Pancreas (tissue), 10 donors: ENCODE results near the gene MICAL3. TPM values are rescaled to one million over a fixed set of nuclear protein-coding genes. Genes with fewer than 3 reads are reported as not detected.

Source experiments
- ATAC-seq, 4 donors: fragments of 200-7000 bp; cut with Tn5 transposase; one replicate each; pipeline versions ENCODE4 v1.8.0 to v1.9.1; 2020; ENCODE audit warnings: mild to moderate bottlenecking in 4 of 4, moderate library complexity in 4 of 4
- DNase-seq, 6 donors: peaks; one replicate each; pipeline ENCODE4 v3.0.0-alpha.2; 2020
- FAIRE-seq: peaks from 2 replicates; lab custom pipeline; 2012; peaks lifted over from hg19 to GRCh38; lab: Jason Lieb, UNC
- H3K27ac ChIP-seq, 4 donors: fragments of 200-600 bp; sonication (generic); 1 replicate in 3 of 4; 2 replicates in 1 of 4; pipeline versions ENCODE4 v1.5.0 to v1.8.0; 2020
- H3K27me3 ChIP-seq, 4 donors: fragments of 200-600 bp; one replicate each; pipeline ENCODE4 v1.8.0; 2021
- H3K36me3 ChIP-seq, 3 donors: fragments of 200-600 bp; sonication (generic) in 1 of 3; one replicate each; pipeline versions ENCODE4 v1.5.0 to v1.8.0; 2020 to 2021
- H3K4me1 ChIP-seq, 3 donors: fragments of 200-600 bp; one replicate each; pipeline ENCODE4 v1.8.0; 2021
- H3K4me3 ChIP-seq, 4 donors: fragments of 200-600 bp; sonication (generic) in 2 of 4; one replicate each; pipeline versions ENCODE4 v1.5.0 to v1.8.0; 2020 to 2021
- H3K9me3 ChIP-seq, 4 donors: fragments of 200-600 bp; one replicate each; pipeline ENCODE4 v1.8.0; 2021
- CTCF ChIP-seq, 4 donors: fragments of 200-600 bp; sonication (generic) in 3 of 4; IDR thresholded peaks; one replicate each; pipeline versions ENCODE4 v1.5.0 to v1.8.0; 2021; ENCODE audit warnings: antibody characterized with exemption in 4 of 4
- WGBS, 2 donors: extraction: QIAGEN DNeasy Blood & Tissue Kit; methylation state at CpG; one replicate each; pipeline ENCODE4 v1.1.7; 2013; 5-methylcytosine and 5-hydroxymethylcytosine counted together
- intact Hi-C, 3 donors: fragments of 100-400 bp; cut with DNase I; formaldehyde crosslinking; loops; one replicate each; pipeline versions ENCODE4 v1.11.1 to v1.14.2; 2022
- polyA plus RNA-seq, 2 donors: library from polyadenylated mRNA; stranded (reverse); fragments of 200-250 nt; gene quantifications; one replicate each; pipeline ENCODE4 v1.2.3, GENCODE V29; 2013
- total RNA-seq, 6 donors: library from RNA; stranded (reverse); fragmentation: NEBNext Ultra II Directional in 4 of 6; extraction: Animal tissue kit (Norgen Biotek cat#: 25700) in 4 of 6; gene quantifications; one replicate each; pipeline versions ENCODE4 v1.2.1 to v1.2.4, GENCODE V29; 2021 to 2023
- donor health status: healthy with polysubstance abuse.
- donor health status: DM: no; HTN: no; CAD: no; lungs with moderate emphysema.
- donor health status: DM: no; HTN: no; CAD: no.
- donor health status: control.
- donor health status: control.
- donor health status: Bipolar disorder and iron deficiency.
- donor health status: DM: yes; HTN: yes; CAD: no.
- donor health status: DM: no; HTN: no; CAD: no.
- donor health status: DM: no; HTN: no; CAD: no.
- donor health status: DM: yes; HTN: yes; CAD: no.

MICAL3 gene
- total and polyA plus RNA-seq, 8 donors, result 5.9 to 56.8 (median 25.5) TPM

- Histone ChIP-seq H3K27ac (no peak overlapping the region), H3K9me3 (no peaks in the 10 kb centered on the region), H3K27me3 (no peaks in the 10 kb centered on the region), H3K4me1 (no peaks in the 10 kb centered on the region), H3K4me3 (no peak overlapping the region), H3K36me3 (peaks cover 0 to 15% (median 0%) of the 10 kb centered on the region in 3 donors)
- no peak for TF ChIP-seq CTCF (IDR thresholded peaks at IDR 0.05)
- FAIRE-seq, result no peak
- intact Hi-C loops, result no loop called here
- DNase-seq, result no peak
- WGBS, 2 donors, result 94 to 95% methylated on average over 22 of the region's 22 CpGs
- no peak for ATAC-seq
These were observed 219.9 kb downstream of the MICAL3 start for GRCh38 chr22:17804331-17805080.

- ATAC-seq, result no peak
- no peak for FAIRE-seq
- H3K27me3 ChIP-seq, result no peaks in the 10 kb centered on the region
- 94 to 97% methylated on average over 20 of the region's 20 CpGs for WGBS, 2 donors
- no peak for TF ChIP-seq CTCF (IDR thresholded peaks at IDR 0.05)
- no peaks in the 10 kb centered on the region for H3K4me1 ChIP-seq
- H3K9me3 ChIP-seq, result no peaks in the 10 kb centered on the region
- peaks cover 0 to 15% (median 0%) of the 10 kb centered on the region in 3 donors for H3K36me3 ChIP-seq
- H3K4me3 ChIP-seq, result no peak overlapping the region
- DNase-seq, result no peak
- no peak overlapping the region for H3K27ac ChIP-seq
- intact Hi-C loops, result no loop called here
These were observed 220.6 kb downstream of the MICAL3 start for GRCh38 chr22:17803609-17804270.

DNA sequence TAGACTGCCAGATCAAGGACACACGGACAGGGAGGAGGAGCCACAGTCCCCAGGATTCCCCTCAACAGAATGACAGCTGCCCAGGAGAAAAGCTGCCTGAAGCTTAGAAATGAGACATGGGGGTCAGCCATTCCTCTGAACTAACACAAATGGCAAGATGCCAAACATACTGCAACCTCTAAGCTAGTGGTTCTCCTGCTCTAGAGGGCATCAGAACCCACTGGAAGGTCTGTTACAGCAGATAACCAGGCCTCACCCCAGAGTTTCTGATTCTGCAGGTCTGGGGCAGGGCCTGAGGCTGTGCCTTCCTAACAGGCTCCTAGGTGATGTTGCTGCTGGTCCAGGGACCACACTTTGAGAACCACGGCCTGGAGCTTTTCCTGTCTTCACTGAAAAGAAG is 221.5 kb downstream of the MICAL3 start:
- Histone ChIP-seq H3K27ac (no peak overlapping the region), H3K36me3 (peaks cover 0 to 14% (median 0%) of the 10 kb centered on the region in 3 donors), H3K4me3 (no peak overlapping the region), H3K4me1 (no peaks in the 10 kb centered on the region), H3K9me3 (no peaks in the 10 kb centered on the region), H3K27me3 (no peaks in the 10 kb centered on the region)
- no peak for FAIRE-seq
- no peak for TF ChIP-seq CTCF (IDR thresholded peaks at IDR 0.05)
- no peak for DNase-seq
- no peak for ATAC-seq
- WGBS, 2 donors, result 88 to 95% methylated on average over 2 of the region's 2 CpGs
- intact Hi-C loops, result no loop called here

DNA sequence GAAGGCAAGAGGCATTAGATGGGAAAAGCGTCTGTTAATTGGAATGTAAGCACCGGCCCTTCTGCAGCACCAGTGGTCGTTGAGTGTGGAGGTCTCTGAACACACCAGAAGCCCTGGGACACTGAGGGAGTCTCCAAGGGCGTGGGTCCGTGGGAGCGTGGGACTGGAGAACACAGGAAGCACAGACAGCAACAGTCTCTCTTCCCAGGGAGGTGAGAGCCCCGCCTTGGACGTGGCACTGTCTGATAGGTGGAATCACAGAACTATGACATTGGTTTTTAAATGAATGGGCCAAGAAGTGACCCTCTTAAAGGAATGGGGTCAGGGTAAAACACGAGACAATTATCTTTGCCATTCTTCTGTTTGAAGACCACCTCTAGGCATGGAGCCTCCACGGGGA is 221.9 kb downstream of the MICAL3 start:
- intact Hi-C loops, result no loop called here
- ATAC-seq, result no peak
- peaks cover 0 to 10% (median 0%) of the 10 kb centered on the region in 3 donors for H3K36me3 ChIP-seq

More for the DNA sequence above, 221.9 kb downstream of the MICAL3 start:
- FAIRE-seq (no peak), DNase-seq (no peak)
- Histone ChIP-seq H3K9me3 (no peaks in the 10 kb centered on the region), H3K4me1 (no peaks in the 10 kb centered on the region), H3K4me3 (no peak overlapping the region), H3K27ac (no peak overlapping the region), H3K27me3 (no peaks in the 10 kb centered on the region)
- 91 to 94% methylated on average over 10 of the region's 10 CpGs for WGBS, 2 donors
- no peak for TF ChIP-seq CTCF (IDR thresholded peaks at IDR 0.05)
